HEK293T (cell line): ENCODE data around the gene ARHGAP9.

Experiments used
- CTCF ChIA-PET: fragments of 350-600 bp; formaldehyde crosslinking; extraction: SDS; loops from one replicate; lab custom pipeline; 2021; ENCODE audit warnings: antibody characterized with exemption, inconsistent platforms; lab: Yijun Ruan, JAX
- POLR2A ChIA-PET: fragments of 350-600 bp; formaldehyde crosslinking; extraction: SDS; loops from one replicate; lab custom pipeline; 2020; ENCODE audit warnings: antibody characterized with exemption, inconsistent platforms; lab: Yijun Ruan, JAX
- DNase-seq: peaks from one replicate; pipeline ENCODE4 v3.0.0; 2012; ENCODE audit warnings: mixed read lengths; ENCODE audit errors: extremely low spot score
- ARNT ChIP-seq: fragments of 450-650 bp; IDR thresholded peaks from 2 replicates; pipeline ENCODE4 v1.6.1; 2017; ENCODE audit warnings: mild to moderate bottlenecking
- BHLHE40 ChIP-seq: fragments of 450-650 bp; IDR thresholded peaks from 2 replicates; pipeline ENCODE4 v1.6.1; 2016; ENCODE audit warnings: mild to moderate bottlenecking, moderate library complexity, borderline replicate concordance
- CTBP1 ChIP-seq: fragments of 450-650 bp; IDR thresholded peaks from 2 replicates; pipeline ENCODE4 v1.6.1; 2016; ENCODE audit warnings: borderline replicate concordance
- ELF4 ChIP-seq: fragments of 450-650 bp; IDR thresholded peaks from 2 replicates; pipeline ENCODE4 v1.6.1; 2017; ENCODE audit warnings: antibody characterized with exemption
- FOXA1 ChIP-seq: fragments of 450-650 bp; IDR thresholded peaks from 2 replicates; pipeline ENCODE4 v1.6.1; 2016; ENCODE audit warnings: mild to moderate bottlenecking
- FOXK2 ChIP-seq: fragments of 450-650 bp; IDR thresholded peaks from 2 replicates; pipeline ENCODE4 v1.6.1; 2016; ENCODE audit warnings: mild to moderate bottlenecking
- FOXM1 ChIP-seq: fragments of 450-650 bp; IDR thresholded peaks from 2 replicates; pipeline ENCODE4 v1.6.1; 2017; ENCODE audit warnings: mild to moderate bottlenecking, borderline replicate concordance
- HDGF ChIP-seq: fragments of 450-650 bp; IDR thresholded peaks from 2 replicates; pipeline ENCODE4 v1.6.1; 2017; ENCODE audit warnings: antibody characterized with exemption, borderline replicate concordance
- L3MBTL2 ChIP-seq: fragments of 450-650 bp; conservative IDR thresholded peaks from 2 replicates; pipeline ENCODE4 v1.6.1; 2016; ENCODE audit warnings: mild to moderate bottlenecking
- LEF1 ChIP-seq: fragments of 450-650 bp; IDR thresholded peaks from 2 replicates; pipeline ENCODE4 v1.6.1; 2017; ENCODE audit warnings: mild to moderate bottlenecking, borderline replicate concordance
- NFRKB ChIP-seq: fragments of 450-650 bp; IDR thresholded peaks from 2 replicates; pipeline ENCODE4 v1.6.1; 2016; ENCODE audit warnings: mild to moderate bottlenecking, moderate library complexity
- SP1 ChIP-seq: fragments of 450-650 bp; IDR thresholded peaks from 2 replicates; pipeline ENCODE4 v1.6.1; 2017
- SUZ12 ChIP-seq: fragments of 450-650 bp; IDR thresholded peaks from 2 replicates; pipeline ENCODE4 v1.6.1; 2016; ENCODE audit warnings: mild to moderate bottlenecking
- TARDBP ChIP-seq: fragments of 450-650 bp; IDR thresholded peaks from 2 replicates; pipeline ENCODE4 v1.6.1; 2016
- ZNF384 ChIP-seq: fragments of 450-650 bp; IDR thresholded peaks from 2 replicates; pipeline ENCODE4 v1.6.1; 2016
- TF ChIP-seq, protein P1 (sequence below): fragments of 450-650 bp; IDR thresholded peaks from 2 replicates; pipeline ENCODE4 v1.6.1; 2016

Gene ARHGAP9

DNA sequence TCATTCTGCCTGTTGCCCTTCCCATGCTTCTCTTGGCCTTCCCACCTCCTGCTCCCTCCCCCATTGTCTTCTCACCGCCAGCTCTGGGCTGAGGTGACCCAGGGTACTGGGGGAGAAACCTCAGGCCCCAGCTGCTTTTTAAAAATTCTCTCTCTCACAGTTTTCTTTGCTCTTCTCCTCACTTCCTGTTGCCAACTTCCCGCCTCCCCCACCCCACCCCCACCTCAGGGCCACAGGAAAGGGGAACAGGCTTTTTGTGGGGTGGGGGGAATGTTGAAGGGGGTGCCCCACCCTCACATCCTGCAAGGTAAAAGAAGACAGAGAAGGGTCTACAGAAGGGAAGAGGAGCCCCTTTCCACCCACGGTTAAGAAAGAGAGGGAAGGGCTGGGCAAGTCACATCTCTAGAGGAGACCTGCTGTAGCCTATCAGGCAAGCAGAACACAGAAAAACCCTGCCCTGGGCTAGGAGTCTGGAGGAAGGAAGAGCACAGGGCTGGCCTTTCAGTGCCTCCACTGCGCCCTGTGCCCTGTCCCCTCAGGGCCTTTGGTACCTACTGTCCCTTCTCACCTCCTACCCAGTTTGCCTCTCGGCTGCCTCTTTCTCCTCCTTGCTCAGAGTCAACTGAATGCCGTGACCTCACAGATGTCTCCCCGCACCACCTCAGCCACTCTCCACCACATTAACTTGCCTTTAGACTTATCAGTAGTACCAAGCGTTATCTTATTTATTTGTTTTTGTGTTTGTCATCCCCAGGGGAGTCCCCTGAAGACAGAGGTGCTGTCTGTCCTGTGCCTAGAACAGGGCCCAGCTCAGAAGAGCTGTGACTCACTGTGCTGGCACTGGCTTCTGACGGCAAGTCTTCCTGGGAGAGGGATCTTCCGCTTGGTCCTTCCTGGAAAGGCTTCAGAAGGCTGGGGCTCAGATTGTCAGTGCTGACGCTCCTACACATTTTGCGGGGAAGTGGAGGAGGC, 1.7 kb downstream of the ARHGAP9 start:
- TF ChIP-seq ARNT (no peak), BHLHE40 (no peak), ELF4 (no peak), FOXK2 (no peak), SUZ12 (no peak), SP1 (no peak), CTBP1 (no peak), LEF1 (no peak), NFRKB (no peak), TARDBP (no peak), HDGF (no peak), FOXA1 (no peak), L3MBTL2 (no peak), ZNF384 (no peak), FOXM1 (no peak)
- TF ChIP-seq, protein P1, sequence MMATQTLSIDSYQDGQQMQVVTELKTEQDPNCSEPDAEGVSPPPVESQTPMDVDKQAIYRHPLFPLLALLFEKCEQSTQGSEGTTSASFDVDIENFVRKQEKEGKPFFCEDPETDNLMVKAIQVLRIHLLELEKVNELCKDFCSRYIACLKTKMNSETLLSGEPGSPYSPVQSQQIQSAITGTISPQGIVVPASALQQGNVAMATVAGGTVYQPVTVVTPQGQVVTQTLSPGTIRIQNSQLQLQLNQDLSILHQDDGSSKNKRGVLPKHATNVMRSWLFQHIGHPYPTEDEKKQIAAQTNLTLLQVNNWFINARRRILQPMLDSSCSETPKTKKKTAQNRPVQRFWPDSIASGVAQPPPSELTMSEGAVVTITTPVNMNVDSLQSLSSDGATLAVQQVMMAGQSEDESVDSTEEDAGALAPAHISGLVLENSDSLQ: no peak
- CTCF ChIA-PET: interaction anchor here (1.4 kb wide), 1 partner anchor 19 kb away, joined by 3 read pairs; no protein-coding TSS in a partner anchor
- POLR2A ChIA-PET: interaction anchor here (0.9 to 1.1 kb wide), 2 partner anchors 9 to 22 kb away, joined by 3 to 7 read pairs; no protein-coding TSS in a partner anchor
- DNase-seq: no peak

DNA sequence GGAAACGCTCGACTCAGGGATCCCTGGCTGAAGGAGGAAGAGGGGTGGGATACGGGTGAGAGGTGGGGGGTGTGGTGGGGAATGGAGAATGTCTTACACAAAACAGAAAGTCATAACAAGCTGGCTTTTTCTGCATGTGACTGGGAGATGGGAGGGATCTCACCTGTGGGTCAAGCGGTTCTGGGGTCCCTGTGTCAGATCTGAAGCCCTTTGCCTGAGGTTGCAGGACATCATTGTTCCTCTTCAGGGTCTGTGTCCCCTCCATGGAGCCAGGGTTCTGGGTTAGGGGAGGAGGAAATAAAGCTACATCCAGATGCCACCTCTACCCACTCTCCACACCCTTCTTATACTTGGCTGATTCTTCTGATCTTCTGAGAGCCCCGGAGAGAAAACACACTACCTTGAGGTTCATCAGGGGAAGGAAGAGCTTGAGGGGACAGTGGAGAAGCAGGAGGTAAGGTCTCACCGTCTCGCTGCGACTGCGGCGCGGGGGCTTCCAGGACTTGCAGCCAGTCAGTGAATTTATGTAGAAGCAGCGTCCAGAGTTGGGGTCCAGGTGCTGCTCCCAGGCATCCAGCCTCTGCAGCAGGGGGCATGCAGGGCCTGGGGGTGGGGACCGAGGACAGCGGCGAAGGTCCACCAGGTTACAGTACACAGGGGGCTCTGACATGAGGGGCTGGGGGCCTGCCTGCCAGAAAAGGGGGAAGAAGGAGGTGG, 2.5 kb downstream of the ARHGAP9 start:
- TF ChIP-seq NFRKB (no peak), FOXM1 (no peak), FOXK2 (no peak), ELF4 (no peak), L3MBTL2 (no peak), SP1 (no peak), LEF1 (no peak), SUZ12 (no peak), FOXA1 (no peak), ZNF384 (no peak), ARNT (no peak), BHLHE40 (no peak), TARDBP (no peak), HDGF (no peak), CTBP1 (no peak)
- TF ChIP-seq, protein P1: no peak
- CTCF ChIA-PET: interaction anchor here (0.6 to 1.4 kb wide), 2 partner anchors 17 to 18 kb away, joined by 3 read pairs; no protein-coding TSS in a partner anchor
- POLR2A ChIA-PET: interaction anchor here (1.1 kb wide), 1 partner anchor 9 kb away, joined by 7 read pairs; no protein-coding TSS in a partner anchor
- no peak for DNase-seq

DNA sequence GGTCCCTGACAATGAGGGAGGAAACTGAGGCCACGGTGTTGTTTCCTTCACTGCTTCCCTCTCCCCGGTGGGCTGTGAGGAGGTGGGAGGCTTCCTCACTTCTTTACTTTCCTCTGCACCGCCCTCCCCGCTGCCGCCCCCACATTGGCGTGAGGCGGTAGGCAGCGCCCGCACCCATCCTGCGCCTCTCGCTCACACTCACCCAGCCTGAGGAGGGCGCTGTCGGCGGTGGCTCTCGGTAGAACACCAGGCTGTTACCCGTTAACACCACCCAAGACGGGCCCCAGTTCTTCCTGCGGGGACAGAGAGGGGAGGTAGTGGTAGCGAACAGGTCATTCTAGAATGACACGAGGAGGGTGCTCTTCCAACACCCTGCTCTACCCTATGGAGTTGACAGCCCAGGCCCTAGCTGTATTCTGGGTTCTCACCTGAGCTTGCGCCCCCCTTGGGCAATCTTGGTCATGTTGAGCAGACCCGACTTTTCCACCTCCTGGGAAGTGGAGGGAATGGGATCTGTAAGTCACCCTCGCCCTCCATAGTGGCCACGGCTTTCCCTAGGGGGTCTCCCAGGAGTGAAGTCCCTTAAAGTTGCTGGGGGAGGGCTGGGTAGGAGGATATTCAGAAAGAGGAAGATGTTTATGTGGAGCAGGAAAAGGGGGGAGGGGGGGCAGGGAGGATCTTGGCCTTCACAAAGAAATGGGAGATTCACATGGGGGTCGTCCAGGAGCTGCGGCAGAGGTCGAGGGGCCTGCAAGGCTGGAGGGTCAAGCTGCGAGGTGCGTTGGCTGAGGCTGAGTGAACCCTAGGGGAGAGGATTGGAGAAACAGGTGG, 3.3 kb downstream of the ARHGAP9 start:
- TF ChIP-seq FOXA1: no peak
- no peak for DNase-seq
- ChIA-PET CTCF (interaction anchor here (0.6 to 1.4 kb wide), 2 partner anchors 16 to 18 kb away, joined by 3 read pairs; no protein-coding TSS in a partner anchor), POLR2A (interaction anchor here (1.1 kb wide), 1 partner anchor 10 kb away, joined by 7 read pairs; no protein-coding TSS in a partner anchor)

DNA sequence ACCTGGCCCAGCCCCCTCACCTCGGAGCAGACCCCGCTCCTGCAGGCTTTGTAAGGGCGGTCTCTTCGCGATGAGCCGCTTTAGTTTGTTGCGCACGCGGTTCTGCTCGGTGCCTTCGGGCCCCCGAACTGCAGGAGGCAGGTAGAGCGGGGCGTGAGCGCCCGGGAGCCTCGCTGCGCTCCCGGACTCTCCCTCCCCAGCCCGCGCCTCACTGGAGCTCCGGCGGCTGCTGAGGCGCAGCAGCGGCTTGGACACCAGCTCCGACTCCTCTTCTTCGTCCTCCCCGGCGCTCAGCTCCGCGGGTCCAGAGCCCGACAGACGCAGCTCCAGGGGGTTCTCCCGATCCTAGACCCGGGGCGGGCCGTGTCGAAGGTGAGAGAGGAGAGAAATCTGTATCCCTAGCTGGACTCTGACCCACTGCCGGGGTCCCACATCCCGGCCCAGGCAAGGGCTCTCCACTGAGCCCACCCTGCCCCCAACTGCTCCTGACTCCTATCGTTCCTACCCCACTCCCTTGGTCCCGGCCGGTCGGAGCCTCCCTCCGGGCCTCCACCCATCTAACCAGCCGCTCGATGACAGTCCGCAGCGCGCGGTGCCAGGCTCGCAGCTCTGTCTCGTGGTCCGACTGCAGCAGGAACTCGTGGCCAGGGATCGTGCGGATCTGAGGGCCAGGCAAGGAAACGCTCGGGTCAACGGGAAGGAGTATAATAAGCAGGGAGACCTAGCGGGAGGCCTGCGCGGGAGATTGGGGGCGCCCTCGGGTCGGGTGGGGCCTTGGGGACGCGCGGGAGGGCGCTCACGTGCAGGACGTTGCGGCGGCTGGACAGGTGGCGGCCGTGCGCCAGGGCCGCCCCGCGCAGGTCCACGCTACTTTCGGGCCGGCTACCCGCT, 4.2 kb downstream of the ARHGAP9 start:
- no peak for TF ChIP-seq FOXA1
- no peak for TF ChIP-seq ELF4
- no peak for TF ChIP-seq TARDBP
- TF ChIP-seq L3MBTL2: no peak
- TF ChIP-seq FOXM1: no peak
- TF ChIP-seq ZNF384: no peak
- ChIA-PET CTCF (interaction anchor here (2.7 kb wide), 1 partner anchor 16 kb away, joined by 9 read pairs; the partner anchor contains the start of gene GLI1), POLR2A (interaction anchor here (1.2 to 1.3 kb wide), 2 partner anchors 10 to 17 kb away, joined by 4 to 7 read pairs; no protein-coding TSS in a partner anchor)
- DNase-seq: no peak

DNA sequence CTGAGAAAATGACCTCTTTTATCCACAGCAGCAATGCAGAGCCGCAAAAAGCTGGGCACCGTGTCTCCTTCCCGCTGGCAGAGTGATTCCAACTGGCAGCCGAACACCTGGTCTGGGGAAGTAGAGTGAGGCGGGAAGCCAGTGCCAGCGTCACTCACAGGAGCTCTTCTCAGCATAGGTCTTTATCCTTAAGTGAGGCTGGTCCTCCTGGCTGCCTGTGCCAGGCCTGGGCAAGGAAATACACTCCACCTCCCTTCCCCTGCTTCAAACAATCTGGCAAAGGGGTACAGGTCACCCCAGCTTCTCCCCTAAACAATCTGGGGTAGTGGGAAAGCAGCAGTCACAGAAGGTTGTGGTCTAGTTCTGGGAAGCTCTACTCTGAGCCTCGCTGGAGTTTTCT, 4.8 kb downstream of the ARHGAP9 start:
- ChIA-PET CTCF (interaction anchor here (2.7 kb wide), 1 partner anchor 16 kb away, joined by 9 read pairs; the partner anchor contains the start of gene GLI1), POLR2A (interaction anchor here (1.2 to 1.3 kb wide), 2 partner anchors 11 to 16 kb away, joined by 4 to 7 read pairs; no protein-coding TSS in a partner anchor)
- no peak for DNase-seq
- no peak for TF ChIP-seq CTBP1
- no peak for TF ChIP-seq BHLHE40
- TF ChIP-seq SP1: no peak
- no peak for TF ChIP-seq SUZ12
- TF ChIP-seq, protein P1: no peak
- no peak for TF ChIP-seq NFRKB
- no peak for TF ChIP-seq FOXA1
- TF ChIP-seq ARNT: no peak
- TF ChIP-seq TARDBP: no peak
- TF ChIP-seq FOXM1: no peak
- TF ChIP-seq FOXK2: no peak
